Heart right ventricle (tissue), 16 donors: Measurements from ENCODE around the gene CDK5. TPM values are rescaled to one million over a fixed set of nuclear protein-coding genes. Genes with fewer than 3 reads are reported as not detected.

Experiments
- ATAC-seq, 8 donors: fragments of 200-7000 bp; cut with Tn5 transposase; one replicate each; pipeline ENCODE4 v1.9.1; 2020; ENCODE audit warnings: mild to moderate bottlenecking in 8 of 8, moderate library complexity in 8 of 8, moderate number of reproducible peaks in 1 of 8
- DNase-seq, 2 donors: peaks; one replicate each; pipeline ENCODE4 v3.0.0-alpha.2; 2020
- H3K27ac ChIP-seq, 10 donors: fragments of 200-600 bp; sonication (generic) in 2 of 10; one replicate each; pipeline versions ENCODE4 v1.5.0 to v1.8.0; 2020 to 2022; ENCODE audit warnings: mild to moderate bottlenecking in 3 of 10
- H3K27me3 ChIP-seq, 7 donors: fragments of 200-600 bp; one replicate each; pipeline ENCODE4 v1.8.0; 2021 to 2022; ENCODE audit warnings: mild to moderate bottlenecking in 2 of 7
- H3K36me3 ChIP-seq, 9 donors: fragments of 200-600 bp; sonication (generic) in 1 of 9; one replicate each; pipeline versions ENCODE4 v1.5.0 to v1.8.0; 2020 to 2022; ENCODE audit warnings: mild to moderate bottlenecking in 2 of 9
- H3K4me1 ChIP-seq, 9 donors: fragments of 200-600 bp; sonication (generic) in 1 of 9; one replicate each; pipeline versions ENCODE4 v1.5.0 to v1.8.0; 2020 to 2022; ENCODE audit warnings: mild to moderate bottlenecking in 4 of 9
- H3K4me3 ChIP-seq, 10 donors: fragments of 200-600 bp; sonication (generic) in 2 of 10; one replicate each; pipeline versions ENCODE4 v1.5.0 to v1.8.0; 2020 to 2022; ENCODE audit warnings: mild to moderate bottlenecking in 7 of 10, moderate library complexity in 2 of 10
- H3K9me3 ChIP-seq, 11 donors: fragments of 200-600 bp in 10 of 11; sonication (generic) in 2 of 11; one replicate each; pipeline versions ENCODE4 v1.5.0 to v1.8.0; 2013 to 2022; ENCODE audit warnings: mild to moderate bottlenecking in 2 of 11, control low read depth in 1 of 11, moderate library complexity in 1 of 11
- WGBS, 2 donors: extraction: QIAGEN DNeasy Blood & Tissue Kit; methylation state at CpG; one replicate each; pipeline ENCODE4 v1.1.7; 2013; ENCODE audit warnings: inconsistent platforms in 1 of 2; 5-methylcytosine and 5-hydroxymethylcytosine counted together
- intact Hi-C, 10 donors: fragments of 100-400 bp; cut with DNase I; formaldehyde crosslinking; loops; one replicate each; pipeline versions ENCODE4 v1.11.1 to v1.14.2; 2022
- polyA plus RNA-seq, 2 donors: library from polyadenylated mRNA; stranded (reverse); fragments of 200-250 nt; gene quantifications; one replicate each; pipeline ENCODE4 v1.2.3, GENCODE V29; 2013
- total RNA-seq, 10 donors: library from RNA; stranded (reverse); fragmentation: NEBNext Ultra II Directional in 3 of 10; extraction: Animal tissue kit (Norgen Biotek cat#: 25700) in 3 of 10; gene quantifications; one replicate each; pipeline versions ENCODE4 v1.2.1 to v1.2.4, GENCODE V29; 2021 to 2023
- TF ChIP-seq, protein P1 (sequence below), 9 donors: fragments of 200-600 bp; sonication (generic) in 2 of 9; IDR thresholded peaks; one replicate each; pipeline versions ENCODE4 v1.5.0 to v1.8.0; 2021 to 2022; ENCODE audit warnings: antibody characterized with exemption in 9 of 9, mild to moderate bottlenecking in 5 of 9, moderate library complexity in 1 of 9
- donor health status: Arrhythmogenic right ventricular cardiomyopathy.
- donor health status: ischemic (EF 13 %, LVEDD 7.1; RV severe dilation, severe dysfunction).
- donor health status: healthy with polysubstance abuse.
- donor health status: DM: no; HTN: yes; CAD: no.
- donor health status: DM: no; HTN: no; CAD: no.
- donor health status: ischemic (EF 25% LVEDD 6.9; RV normal size, moderate dysfunction).
- donor health status: ischemic (EF 25% LVEDD 5.7; RV mildly dilated, moderate dysfunction).
- donor health status: healthy.
- donor health status: DM: yes; HTN: yes; CAD: no.
- donor health status: Ischemic cardiomyopathy.
- donor health status: ischemic (EF 35%, LVEDD 5.7; RV mildly dilated, moderate dysfunction).
- donor health status: nonischemic (EF 11% LVEDD 7.7; RV severe dilation, severe dysfunction).
- donor health status: DM: yes; HTN: yes; CAD: no.
- donor health status: PGD.
- donor health status: ischemic (EF 29% LVEDD 5.4; RV normal size, mild dysfunction).
- donor health status: nonischemic (EF 23%, LVEDD 6.1; RV moderate dilation, normal function).

CDK5 gene
- total and polyA plus RNA-seq, 12 donors: 5.0 to 11.3 (median 7.6) TPM

DNA sequence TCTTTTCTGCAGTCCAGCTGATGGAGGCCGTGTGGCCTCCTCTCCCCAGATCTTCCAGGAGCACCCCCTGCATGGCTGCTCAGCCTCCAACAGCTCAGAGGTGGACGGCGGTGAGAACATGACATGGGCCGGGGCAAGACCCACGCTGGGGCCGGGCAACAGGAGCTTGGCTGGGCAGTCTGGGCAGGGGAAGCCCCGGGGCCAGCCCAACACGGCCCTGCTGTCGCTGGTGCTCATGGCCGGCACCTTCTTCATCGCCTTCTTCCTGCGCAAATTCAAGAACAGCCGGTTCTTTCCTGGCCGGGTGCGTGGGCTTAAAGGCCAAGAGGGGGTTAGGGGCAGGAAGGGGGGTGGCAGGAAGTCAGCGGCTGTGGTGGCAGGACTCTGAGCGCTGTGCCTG lies 16.3 kb upstream of the CDK5 start:
- ATAC-seq (no peak), DNase-seq (no peak)
- 88 to 93% methylated on average over 17 of the region's 17 CpGs for WGBS, 2 donors
- peaks cover 8 to 27% (median 25%) of the 10 kb centered on the region in 9 donors for H3K4me1 ChIP-seq
- TF ChIP-seq, protein P1, sequence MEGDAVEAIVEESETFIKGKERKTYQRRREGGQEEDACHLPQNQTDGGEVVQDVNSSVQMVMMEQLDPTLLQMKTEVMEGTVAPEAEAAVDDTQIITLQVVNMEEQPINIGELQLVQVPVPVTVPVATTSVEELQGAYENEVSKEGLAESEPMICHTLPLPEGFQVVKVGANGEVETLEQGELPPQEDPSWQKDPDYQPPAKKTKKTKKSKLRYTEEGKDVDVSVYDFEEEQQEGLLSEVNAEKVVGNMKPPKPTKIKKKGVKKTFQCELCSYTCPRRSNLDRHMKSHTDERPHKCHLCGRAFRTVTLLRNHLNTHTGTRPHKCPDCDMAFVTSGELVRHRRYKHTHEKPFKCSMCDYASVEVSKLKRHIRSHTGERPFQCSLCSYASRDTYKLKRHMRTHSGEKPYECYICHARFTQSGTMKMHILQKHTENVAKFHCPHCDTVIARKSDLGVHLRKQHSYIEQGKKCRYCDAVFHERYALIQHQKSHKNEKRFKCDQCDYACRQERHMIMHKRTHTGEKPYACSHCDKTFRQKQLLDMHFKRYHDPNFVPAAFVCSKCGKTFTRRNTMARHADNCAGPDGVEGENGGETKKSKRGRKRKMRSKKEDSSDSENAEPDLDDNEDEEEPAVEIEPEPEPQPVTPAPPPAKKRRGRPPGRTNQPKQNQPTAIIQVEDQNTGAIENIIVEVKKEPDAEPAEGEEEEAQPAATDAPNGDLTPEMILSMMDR (IDR thresholded peaks at IDR 0.05): no peak
- no peaks in the 10 kb centered on the region for H3K9me3 ChIP-seq
- H3K27me3 ChIP-seq: no peaks in the 10 kb centered on the region
- intact Hi-C loops: no loop called here
- H3K36me3 ChIP-seq: peaks cover 0 to 89% (median 33%) of the 10 kb centered on the region in 9 donors
- no peak overlapping the region for H3K27ac ChIP-seq
- H3K4me3 ChIP-seq: no peak overlapping the region

DNA sequence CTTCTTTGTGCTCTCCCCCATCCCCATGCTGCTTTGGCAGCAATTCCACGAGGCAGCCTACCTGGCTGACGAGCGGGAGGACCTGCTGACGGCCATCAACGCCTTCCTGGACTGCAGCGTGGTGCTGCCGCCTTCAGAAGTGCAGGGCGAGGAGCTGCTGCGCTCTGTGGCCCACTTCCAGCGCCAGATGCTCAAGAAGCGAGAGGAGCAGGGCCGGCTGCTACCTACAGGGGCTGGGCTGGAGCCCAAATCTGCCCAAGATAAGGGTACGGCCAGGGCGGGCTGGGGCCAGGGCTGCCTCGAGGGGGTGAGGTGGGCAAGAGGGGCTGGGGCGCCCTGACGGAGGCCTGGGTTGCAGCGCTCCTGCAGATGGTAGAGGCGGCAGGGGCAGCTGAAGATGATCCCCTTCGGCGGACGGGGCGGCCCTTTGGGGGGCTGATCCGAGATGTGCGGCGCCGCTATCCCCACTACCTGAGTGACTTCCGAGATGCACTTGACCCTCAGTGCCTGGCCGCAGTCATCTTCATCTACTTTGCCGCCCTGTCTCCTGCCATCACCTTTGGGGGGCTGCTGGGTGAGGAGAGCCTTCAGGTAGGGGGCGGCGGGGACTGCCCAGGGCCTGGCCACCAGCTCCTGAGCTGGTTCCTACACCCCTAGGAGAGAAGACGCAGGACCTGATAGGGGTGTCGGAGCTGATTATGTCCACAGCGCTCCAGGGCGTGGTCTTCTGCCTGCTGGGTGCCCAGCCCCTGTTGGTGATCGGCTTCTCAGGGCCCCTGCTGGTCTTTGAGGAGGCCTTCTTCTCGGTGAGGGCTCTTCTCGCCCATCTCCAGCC lies 13.6 kb upstream of the CDK5 start:
- TF ChIP-seq, protein P1 (IDR thresholded peaks at IDR 0.05): no peak
- H3K27me3 ChIP-seq: no peaks in the 10 kb centered on the region
- intact Hi-C loops: no loop called here
- H3K36me3 ChIP-seq: peaks cover 0 to 100% (median 60%) of the 10 kb centered on the region in 9 donors
- ATAC-seq (no peak), DNase-seq (no peak)
- H3K27ac ChIP-seq: no peak overlapping the region
- no peaks in the 10 kb centered on the region for H3K9me3 ChIP-seq
- WGBS, 2 donors: 87 to 90% methylated on average over 39 of the region's 39 CpGs
- peaks cover 0 to 2% (median 0%) of the 10 kb centered on the region in 9 donors for H3K4me1 ChIP-seq
- no peak overlapping the region for H3K4me3 ChIP-seq

DNA sequence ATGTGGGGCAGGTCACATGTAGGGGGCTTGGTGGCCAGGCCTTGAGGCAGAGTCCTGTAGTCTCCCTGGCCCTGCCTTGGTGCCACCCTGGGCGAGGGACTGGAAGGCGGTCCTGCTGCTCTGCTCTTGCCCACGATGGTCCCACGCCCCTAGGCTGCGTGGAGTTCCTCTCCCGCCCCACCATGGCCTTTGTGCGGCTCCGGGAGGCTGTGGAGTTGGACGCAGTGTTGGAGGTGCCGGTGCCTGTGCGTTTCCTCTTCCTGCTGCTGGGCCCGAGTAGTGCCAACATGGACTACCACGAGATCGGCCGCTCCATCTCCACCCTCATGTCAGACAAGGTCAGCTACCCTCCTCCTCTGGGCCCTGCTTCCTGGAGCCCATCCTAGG lies 12.9 kb upstream of the CDK5 start:
- no peaks in the 10 kb centered on the region for H3K9me3 ChIP-seq
- intact Hi-C loops: no loop called here
- WGBS, 2 donors: 91% methylated on average over 15 of the region's 15 CpGs

DNA sequence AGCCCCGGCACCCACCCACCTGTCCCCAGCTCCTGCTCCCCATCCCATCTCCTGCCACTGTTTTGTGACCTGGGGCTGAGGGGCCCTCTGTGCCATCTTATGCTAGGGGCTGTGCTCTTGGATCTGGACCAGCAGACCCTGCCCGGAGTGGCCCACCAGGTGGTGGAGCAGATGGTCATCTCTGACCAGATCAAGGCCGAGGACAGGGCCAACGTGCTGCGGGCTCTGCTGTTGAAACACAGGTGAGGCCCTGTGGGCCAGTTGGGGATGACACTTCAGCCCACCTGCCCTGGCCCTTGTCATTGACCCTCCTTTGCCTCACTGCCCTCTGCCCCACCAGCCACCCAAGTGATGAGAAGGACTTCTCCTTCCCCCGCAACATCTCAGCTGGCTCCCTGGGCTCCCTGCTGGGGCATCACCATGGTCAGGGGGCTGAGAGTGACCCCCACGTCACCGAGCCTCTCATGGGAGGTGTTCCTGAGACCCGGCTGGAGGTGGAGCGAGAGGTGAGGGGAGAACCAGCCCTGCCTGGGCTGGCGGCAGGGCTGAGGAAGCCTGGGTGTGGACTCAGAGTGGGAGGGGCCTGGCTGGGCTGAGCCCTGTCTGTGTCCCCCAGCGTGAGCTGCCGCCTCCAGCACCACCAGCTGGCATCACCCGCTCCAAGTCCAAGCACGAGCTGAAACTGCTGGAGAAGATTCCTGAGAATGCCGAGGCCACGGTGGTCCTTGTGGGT lies 12.3 kb upstream of the CDK5 start:
- no peak overlapping the region for H3K4me3 ChIP-seq
- no peak overlapping the region for H3K27ac ChIP-seq
- H3K4me1 ChIP-seq: peaks cover 0 to 5% (median 0%) of the 10 kb centered on the region in 9 donors
- TF ChIP-seq, protein P1 (IDR thresholded peaks at IDR 0.05): no peak
- H3K27me3 ChIP-seq: no peaks in the 10 kb centered on the region
- DNase-seq: no peak
- H3K36me3 ChIP-seq: peaks cover 0 to 100% (median 59%) of the 10 kb centered on the region in 9 donors
- ATAC-seq: no peak
- WGBS, 2 donors: 85 to 90% methylated on average over 17 of the region's 17 CpGs
- no peaks in the 10 kb centered on the region for H3K9me3 ChIP-seq
- intact Hi-C loops: no loop called here

More for the DNA sequence above, 12.9 kb upstream of the CDK5 start:
- no peaks in the 10 kb centered on the region for H3K27me3 ChIP-seq
- TF ChIP-seq, protein P1 (IDR thresholded peaks at IDR 0.05): no peak
- H3K27ac ChIP-seq: no peak overlapping the region
- H3K36me3 ChIP-seq: peaks cover 0 to 100% (median 59%) of the 10 kb centered on the region in 9 donors
- H3K4me1 ChIP-seq: no peaks in the 10 kb centered on the region
- DNase-seq: no peak
- ATAC-seq: no peak
- no peak overlapping the region for H3K4me3 ChIP-seq
